B cell (primary cell): ENCODE data around the gene TGFA. TPM values are rescaled to one million over a fixed set of nuclear protein-coding genes. Genes with fewer than 3 reads are reported as not detected.

Experiments
- ATAC-seq: fragments of 200-7000 bp; cut with Tn5 transposase; one replicate; pipeline ENCODE4 v1.10.0; 2021; ENCODE audit warnings: low read depth, mild to moderate bottlenecking, moderate number of reproducible peaks, moderate library complexity
- CTCF ChIA-PET: fragments of 350-600 bp; sonication (Branson Sonifier 250); formaldehyde crosslinking; loops from one replicate; lab custom pipeline; 2021; ENCODE audit warnings: antibody characterized with exemption, inconsistent platforms; lab: Charles Lee
- POLR2A ChIA-PET: fragments of 350-600 bp; sonication (Branson Sonifier 250); formaldehyde crosslinking; loops from one replicate; lab custom pipeline; 2021; ENCODE audit warnings: antibody characterized with exemption; lab: Charles Lee
- DNase-seq: peaks from one replicate; pipeline ENCODE4 v3.0.0; 2013
- H2AFZ ChIP-seq: 2 replicates; pipeline ENCODE4 v1.6.1; 2012; ENCODE audit warnings: mild to moderate bottlenecking, low read depth, low read length; ENCODE audit not compliant: insufficient read depth, poor library complexity, severe bottlenecking
- H3K27ac ChIP-seq, 2 donors: 1 replicate in 1 of 2; 2 replicates in 1 of 2; pipeline ENCODE4 v1.5.1; 2012 to 2013; ENCODE audit warnings: low read length in 2 of 2, mild to moderate bottlenecking in 2 of 2, moderate library complexity in 1 of 2
- H3K27me3 ChIP-seq, 4 experiments: fragments of 200-600 bp in 1 of 4; sonication (generic) in 1 of 4; replicated peaks in 1 of 4; 1 replicate in 2 of 4; 2 replicates in 2 of 4; pipeline versions ENCODE4 v1.6.1 to v1.7.0; 2013 to 2016; ENCODE audit warnings: low read length in 3 of 4, mild to moderate bottlenecking in 2 of 4, mixed read lengths in 1 of 4, moderate library complexity in 1 of 4; ENCODE audit not compliant: insufficient read depth in 4 of 4, control insufficient read depth in 3 of 4; ENCODE audit errors: control extremely low read depth in 1 of 4
- H3K36me3 ChIP-seq, 2 experiments: replicated peaks in 1 of 2; 1 replicate in 1 of 2; 2 replicates in 1 of 2; pipeline versions ENCODE4 v1.6.1 to v1.7.1; 2013; ENCODE audit warnings: low read length in 1 of 2; ENCODE audit not compliant: insufficient read depth in 2 of 2, control insufficient read depth in 1 of 2; ENCODE audit errors: control extremely low read depth in 1 of 2, extremely low read depth in 1 of 2
- H3K4me1 ChIP-seq, 2 donors: fragments of 200-600 bp in 1 of 2; sonication (generic) in 1 of 2; 1 replicate in 1 of 2; 2 replicates in 1 of 2; pipeline versions ENCODE4 v1.5.1 to v1.6.1; 2013 to 2017; ENCODE audit warnings: low read length in 2 of 2; ENCODE audit not compliant: control insufficient read depth in 2 of 2, insufficient read depth in 2 of 2
- H3K4me2 ChIP-seq: replicated peaks from 2 replicates; pipeline ENCODE3; 2012; ENCODE audit warnings: mild to moderate bottlenecking, low read depth, low read length; ENCODE audit not compliant: poor library complexity, severe bottlenecking
- H3K4me3 ChIP-seq, 5 experiments: fragments of 200-600 bp in 1 of 5; sonication (generic) in 1 of 5; 1 replicate in 3 of 5; 2 replicates in 2 of 5; pipeline versions ENCODE4 v1.5.1 to v1.7.0; 2011 to 2016; ENCODE audit warnings: low read length in 4 of 5, mild to moderate bottlenecking in 4 of 5, low read depth in 2 of 5, control low read depth in 1 of 5, moderate library complexity in 1 of 5; ENCODE audit not compliant: insufficient read depth in 1 of 5; ENCODE audit errors: control extremely low read depth in 1 of 5, extremely low read depth in 1 of 5
- H3K79me2 ChIP-seq: fragments of 200-600 bp; sonication (generic); one replicate; pipeline ENCODE4 v1.6.0; 2016; ENCODE audit warnings: low read length; ENCODE audit not compliant: control insufficient read depth, insufficient read depth
- H3K9ac ChIP-seq: fragments of 200-600 bp; sonication (generic); 2 replicates; pipeline ENCODE4 v1.6.1; 2017; ENCODE audit warnings: mild to moderate bottlenecking, low read length, moderate library complexity
- H3K9me3 ChIP-seq, 3 donors: one replicate each; pipeline versions ENCODE4 v1.6.1 to v1.7.1; 2013; ENCODE audit warnings: low read length in 2 of 3; ENCODE audit not compliant: control insufficient read depth in 2 of 3, insufficient read depth in 1 of 3; ENCODE audit errors: control extremely low read depth in 1 of 3
- H4K20me1 ChIP-seq: 2 replicates; pipeline ENCODE4 v1.6.0; 2012; ENCODE audit warnings: mild to moderate bottlenecking, low read length; ENCODE audit not compliant: insufficient read depth, control insufficient read depth, poor library complexity, severe bottlenecking
- H3K27ac Mint-ChIP-seq: one replicate; pipeline ENCODE4 v1.8.0; 2021; ENCODE audit warnings: mixed read lengths
- H3K27me3 Mint-ChIP-seq: one replicate; pipeline ENCODE4 v1.8.0; 2021; ENCODE audit warnings: mixed read lengths
- H3K4me1 Mint-ChIP-seq: one replicate; pipeline ENCODE4 v1.8.0; 2021; ENCODE audit warnings: mixed read lengths
- H3K4me3 Mint-ChIP-seq: one replicate; pipeline ENCODE4 v1.8.0; 2021; ENCODE audit warnings: mixed read lengths
- H3K9me3 Mint-ChIP-seq: one replicate; pipeline ENCODE4 v1.8.0; 2022; ENCODE audit warnings: mixed read lengths; ENCODE audit not compliant: insufficient read depth
- EZH2 ChIP-seq: IDR thresholded peaks from 2 replicates; pipeline ENCODE4 v1.6.1; 2012; ENCODE audit warnings: borderline replicate concordance, low read depth, mild to moderate bottlenecking, moderate library complexity, low read length; ENCODE audit not compliant: insufficient read depth, poor library complexity, severe bottlenecking
- WGBS: methylation state at CpG from one replicate; pipeline ENCODE4 v1.1.5; 2013; ENCODE audit warnings: missing lambda C conversion rate; ENCODE audit not compliant: insufficient coverage; 5-methylcytosine and 5-hydroxymethylcytosine counted together
- intact Hi-C: fragments of 100-400 bp; cut with micrococcal nuclease; formaldehyde crosslinking; loops from one replicate; pipeline ENCODE4 v1.10.0; 2022
- polyA plus RNA-seq: library from polyadenylated mRNA; depleted of rRNA; stranded (reverse); fragments of >200 nt; gene quantifications from 2 replicates; pipeline ENCODE4 v1.2.3, GENCODE V29; 2012
- total RNA-seq, 2 donors: library from RNA; stranded (reverse); fragments of 120-200 nt in 1 of 2; gene quantifications; 1 replicate in 1 of 2; 2 replicates in 1 of 2; pipeline versions ENCODE4 v1.2.3 to v1.2.4, GENCODE V29; 2013 to 2022
- TF ChIP-seq, protein P1 (sequence below): fragments of 200-600 bp; IDR thresholded peaks from one replicate; pipeline ENCODE4 v1.8.0; 2022; ENCODE audit warnings: antibody characterized with exemption, mild to moderate bottlenecking

TGFA gene
- total and polyA plus RNA-seq, 2 donors (not counting 1 experiment from before 2014, with no cell fraction given): 0.04 TPM; not detected in 1

DNA sequence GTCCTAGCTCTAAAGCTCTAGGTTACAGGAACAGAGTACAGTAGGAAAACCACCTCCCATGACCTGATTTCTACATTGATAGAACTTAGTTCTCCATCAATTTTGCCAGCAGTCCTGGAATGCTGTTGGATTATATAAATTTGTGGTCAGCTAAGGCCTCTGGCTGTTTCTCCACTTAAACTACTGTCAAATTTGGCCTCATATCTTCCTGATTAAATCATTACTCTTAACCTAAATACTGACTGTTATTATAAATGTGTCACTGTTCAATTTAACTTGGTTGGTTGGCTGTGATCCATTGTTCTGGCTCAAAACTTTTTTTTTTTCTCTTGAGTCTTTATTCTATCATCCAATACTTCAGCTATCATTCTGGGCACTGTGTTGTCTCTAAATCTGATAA lies 71.2 kb downstream of the TGFA start:
- DNase-seq: no peak
- Histone ChIP-seq H3K9me3 (peaks cover 0 to 7% (median 6%) of the 10 kb centered on the region in 3 donors), H3K36me3 (no peaks in the 10 kb centered on the region), H3K79me2 (no peaks in the 10 kb centered on the region), H3K4me3 (no peak overlapping the region), H2AFZ (no peak overlapping the region), H3K27ac (no peak overlapping the region), H3K4me1 (peaks cover 12% of the 10 kb centered on the region in 2 donors), H3K4me2 (no peak overlapping the region), H4K20me1 (no peaks in the 10 kb centered on the region), H3K9ac (no peak overlapping the region), H3K27me3 (peaks cover 0 to 4% (median 0%) of the 10 kb centered on the region in 4 experiments)
- Mint-ChIP-seq H3K4me1 (peaks cover 18% of the 10 kb centered on the region), H3K9me3 (no peaks in the 10 kb centered on the region), H3K27ac (no peak overlapping the region), H3K27me3 (peaks cover 8% of the 10 kb centered on the region), H3K4me3 (no peak overlapping the region)
- intact Hi-C loops: no loop called here
- TF ChIP-seq EZH2: no peak
- TF ChIP-seq, protein P1, sequence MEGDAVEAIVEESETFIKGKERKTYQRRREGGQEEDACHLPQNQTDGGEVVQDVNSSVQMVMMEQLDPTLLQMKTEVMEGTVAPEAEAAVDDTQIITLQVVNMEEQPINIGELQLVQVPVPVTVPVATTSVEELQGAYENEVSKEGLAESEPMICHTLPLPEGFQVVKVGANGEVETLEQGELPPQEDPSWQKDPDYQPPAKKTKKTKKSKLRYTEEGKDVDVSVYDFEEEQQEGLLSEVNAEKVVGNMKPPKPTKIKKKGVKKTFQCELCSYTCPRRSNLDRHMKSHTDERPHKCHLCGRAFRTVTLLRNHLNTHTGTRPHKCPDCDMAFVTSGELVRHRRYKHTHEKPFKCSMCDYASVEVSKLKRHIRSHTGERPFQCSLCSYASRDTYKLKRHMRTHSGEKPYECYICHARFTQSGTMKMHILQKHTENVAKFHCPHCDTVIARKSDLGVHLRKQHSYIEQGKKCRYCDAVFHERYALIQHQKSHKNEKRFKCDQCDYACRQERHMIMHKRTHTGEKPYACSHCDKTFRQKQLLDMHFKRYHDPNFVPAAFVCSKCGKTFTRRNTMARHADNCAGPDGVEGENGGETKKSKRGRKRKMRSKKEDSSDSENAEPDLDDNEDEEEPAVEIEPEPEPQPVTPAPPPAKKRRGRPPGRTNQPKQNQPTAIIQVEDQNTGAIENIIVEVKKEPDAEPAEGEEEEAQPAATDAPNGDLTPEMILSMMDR: no peak
- POLR2A ChIA-PET: no interaction called here
- no peak for ATAC-seq
- CTCF ChIA-PET: no interaction called here

DNA sequence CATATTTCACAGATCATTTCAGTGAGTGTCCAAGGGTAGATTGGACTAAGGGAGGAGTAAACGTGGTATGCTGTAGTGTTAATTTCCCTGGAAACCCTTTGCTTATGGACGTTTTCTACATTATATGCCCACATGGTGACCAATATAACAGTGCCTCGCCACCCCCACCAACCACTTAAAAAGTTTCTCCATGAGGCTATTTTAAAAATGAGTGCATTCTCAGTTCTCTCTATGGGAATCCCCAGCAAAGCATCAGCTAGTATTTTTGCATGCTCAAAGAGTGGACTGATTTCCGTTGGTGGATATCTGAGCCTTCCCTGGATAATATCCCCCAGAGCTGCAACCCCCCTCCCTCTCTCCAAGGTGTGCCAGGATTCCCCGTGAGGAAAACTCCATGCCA lies 73.2 kb downstream of the TGFA start:
- Mint-ChIP-seq H3K27me3 (peaks cover 5% of the 10 kb centered on the region), H3K9me3 (no peaks in the 10 kb centered on the region), H3K27ac (no peak overlapping the region), H3K4me1 (peaks cover 31% of the 10 kb centered on the region), H3K4me3 (no peak overlapping the region)
- Histone ChIP-seq H3K79me2 (no peaks in the 10 kb centered on the region), H2AFZ (no peak overlapping the region), H3K27ac (no peak overlapping the region), H3K27me3 (peaks cover 0 to 6% (median 0%) of the 10 kb centered on the region in 4 experiments), H3K4me2 (peak overlapping the region; percentile 41), H3K36me3 (no peaks in the 10 kb centered on the region), H3K9ac (no peak overlapping the region), H3K4me1 (peaks cover 21 to 24% of the 10 kb centered on the region in 2 donors), H3K9me3 (peaks cover 0 to 7% (median 6%) of the 10 kb centered on the region in 3 donors), H3K4me3 (no peak overlapping the region), H4K20me1 (no peaks in the 10 kb centered on the region)
- POLR2A ChIA-PET: no interaction called here
- 74% methylated on average over 3 of the region's 5 CpGs for WGBS
- no peak for DNase-seq
- no peak for TF ChIP-seq EZH2
- TF ChIP-seq, protein P1: no peak
- no peak for ATAC-seq
- CTCF ChIA-PET: no interaction called here
- intact Hi-C loops: no loop called here
